Measurements from ENCODE around the gene HIPK1.

DNA sequence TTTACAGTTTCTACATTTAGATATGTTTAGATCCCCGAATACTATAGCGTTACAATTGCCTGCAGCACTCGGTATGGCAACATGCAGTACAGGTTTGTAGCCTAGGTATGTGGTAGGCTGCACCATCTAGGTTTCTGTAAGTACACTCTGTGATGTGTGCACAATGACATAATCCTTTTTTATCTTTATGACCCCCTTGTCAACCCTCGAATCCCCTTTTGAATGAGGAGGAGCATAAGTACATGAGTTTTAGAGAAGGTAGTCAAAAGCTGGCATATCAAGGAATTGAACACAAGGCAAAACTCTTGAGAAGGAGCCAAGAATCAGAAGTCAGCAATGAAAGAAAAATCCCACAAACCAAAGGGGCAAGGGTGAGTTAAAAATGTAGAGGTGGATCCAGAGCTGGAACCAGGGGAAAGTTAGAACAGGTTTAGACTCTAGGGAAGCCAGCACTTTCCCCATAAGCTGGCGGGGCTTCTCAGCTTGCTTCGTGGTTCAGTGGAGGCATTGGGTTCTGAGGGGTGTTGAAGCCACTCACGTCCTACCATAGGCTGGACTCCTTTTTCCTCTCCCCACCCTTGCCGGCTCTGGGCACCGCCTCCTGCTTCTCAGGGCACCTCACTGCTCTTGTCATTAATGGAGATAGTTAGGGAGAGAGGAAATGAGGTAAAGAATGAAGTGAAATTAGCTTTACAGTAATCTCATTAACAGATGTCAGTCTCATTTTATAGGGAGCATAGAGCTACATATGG is 81.5 kb downstream of the HIPK1 start:
- TF ChIP-seq POLR2A (IDR thresholded peaks at IDR 0.05): no peak
- no peak for TF ChIP-seq POLR2AphosphoS5 (IDR thresholded peaks at IDR 0.05)
- TF ChIP-seq, protein P1, sequence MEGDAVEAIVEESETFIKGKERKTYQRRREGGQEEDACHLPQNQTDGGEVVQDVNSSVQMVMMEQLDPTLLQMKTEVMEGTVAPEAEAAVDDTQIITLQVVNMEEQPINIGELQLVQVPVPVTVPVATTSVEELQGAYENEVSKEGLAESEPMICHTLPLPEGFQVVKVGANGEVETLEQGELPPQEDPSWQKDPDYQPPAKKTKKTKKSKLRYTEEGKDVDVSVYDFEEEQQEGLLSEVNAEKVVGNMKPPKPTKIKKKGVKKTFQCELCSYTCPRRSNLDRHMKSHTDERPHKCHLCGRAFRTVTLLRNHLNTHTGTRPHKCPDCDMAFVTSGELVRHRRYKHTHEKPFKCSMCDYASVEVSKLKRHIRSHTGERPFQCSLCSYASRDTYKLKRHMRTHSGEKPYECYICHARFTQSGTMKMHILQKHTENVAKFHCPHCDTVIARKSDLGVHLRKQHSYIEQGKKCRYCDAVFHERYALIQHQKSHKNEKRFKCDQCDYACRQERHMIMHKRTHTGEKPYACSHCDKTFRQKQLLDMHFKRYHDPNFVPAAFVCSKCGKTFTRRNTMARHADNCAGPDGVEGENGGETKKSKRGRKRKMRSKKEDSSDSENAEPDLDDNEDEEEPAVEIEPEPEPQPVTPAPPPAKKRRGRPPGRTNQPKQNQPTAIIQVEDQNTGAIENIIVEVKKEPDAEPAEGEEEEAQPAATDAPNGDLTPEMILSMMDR (IDR thresholded peaks at IDR 0.05): no peak

Measured in sigmoid colon (tissue), 4 donors.